Right lobe of liver (tissue), 4 donors: ENCODE measurements around the gene CHST8.

ENCODE experiments used
- POLR2A ChIP-seq: fragments of 450-650 bp; IDR thresholded peaks from one replicate; pipeline ENCODE4 v1.6.1; 2017; ENCODE audit warnings: antibody characterized with exemption, mild to moderate bottlenecking
- TF ChIP-seq, protein P1 (sequence below), 4 donors: fragments of 200-600 bp in 3 of 4; fragments of 450-650 bp in 1 of 4; IDR thresholded peaks; one replicate each; pipeline versions ENCODE4 v1.5.1 to v1.8.0; 2016 to 2022; ENCODE audit warnings: antibody characterized with exemption in 4 of 4, mild to moderate bottlenecking in 2 of 4
- donor health status: DM: no; HTN: no; CAD: no.
- donor health status: DM: no; HTN: no; CAD: no.
- donor health status: DM: no; HTN: yes; CAD: no.

DNA sequence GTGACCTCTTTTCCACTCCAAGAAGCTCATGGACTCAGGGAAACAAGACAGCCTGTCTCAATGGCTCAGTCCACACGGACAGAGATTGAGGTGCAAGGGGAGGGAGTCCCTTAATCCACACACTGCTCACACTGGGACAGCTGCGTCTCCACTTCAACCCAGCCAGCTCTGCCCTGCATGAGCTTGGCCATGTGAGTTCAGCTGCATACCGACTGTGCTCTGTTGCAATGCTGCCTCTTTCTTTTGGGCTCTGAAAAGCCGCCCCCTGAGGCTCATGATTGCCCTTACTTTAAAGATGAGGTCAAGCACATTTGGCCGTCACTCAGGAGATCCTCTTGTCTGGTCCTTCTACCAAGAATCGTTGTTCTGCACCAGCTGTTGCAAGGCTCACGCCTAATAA, 110.1 kb downstream of the CHST8 start:
- TF ChIP-seq, protein P1, sequence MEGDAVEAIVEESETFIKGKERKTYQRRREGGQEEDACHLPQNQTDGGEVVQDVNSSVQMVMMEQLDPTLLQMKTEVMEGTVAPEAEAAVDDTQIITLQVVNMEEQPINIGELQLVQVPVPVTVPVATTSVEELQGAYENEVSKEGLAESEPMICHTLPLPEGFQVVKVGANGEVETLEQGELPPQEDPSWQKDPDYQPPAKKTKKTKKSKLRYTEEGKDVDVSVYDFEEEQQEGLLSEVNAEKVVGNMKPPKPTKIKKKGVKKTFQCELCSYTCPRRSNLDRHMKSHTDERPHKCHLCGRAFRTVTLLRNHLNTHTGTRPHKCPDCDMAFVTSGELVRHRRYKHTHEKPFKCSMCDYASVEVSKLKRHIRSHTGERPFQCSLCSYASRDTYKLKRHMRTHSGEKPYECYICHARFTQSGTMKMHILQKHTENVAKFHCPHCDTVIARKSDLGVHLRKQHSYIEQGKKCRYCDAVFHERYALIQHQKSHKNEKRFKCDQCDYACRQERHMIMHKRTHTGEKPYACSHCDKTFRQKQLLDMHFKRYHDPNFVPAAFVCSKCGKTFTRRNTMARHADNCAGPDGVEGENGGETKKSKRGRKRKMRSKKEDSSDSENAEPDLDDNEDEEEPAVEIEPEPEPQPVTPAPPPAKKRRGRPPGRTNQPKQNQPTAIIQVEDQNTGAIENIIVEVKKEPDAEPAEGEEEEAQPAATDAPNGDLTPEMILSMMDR (IDR thresholded peaks at IDR 0.05) = no peak
- TF ChIP-seq POLR2A = no peak
